GM23248 (cell line): Measurements from ENCODE around the gene PCK2.

Experiments
- EZH2 ChIP-seq: fragments of 200-600 bp; sonication (generic); IDR thresholded peaks from 2 replicates; pipeline ENCODE4 v1.6.1; 2018; ENCODE audit warnings: antibody characterized with exemption, mild to moderate bottlenecking; ENCODE audit not compliant: insufficient read depth, poor library complexity, severe bottlenecking
- EZH2phosphoT487 ChIP-seq: fragments of 200-600 bp; sonication (generic); IDR thresholded peaks from 2 replicates; pipeline ENCODE4 v1.6.1; 2018; ENCODE audit warnings: antibody characterized with exemption, moderate library complexity, mild to moderate bottlenecking, low read depth; ENCODE audit not compliant: insufficient read depth

- TF ChIP-seq EZH2 (no peak), EZH2phosphoT487 (no peak)
These were observed 42.8 kb upstream of the PCK2 start for GRCh38 chr14:24051176-24051788.
